DND-41 (cell line): ENCODE results near the gene CPSF6.

Experiments used
- ATAC-seq: fragments of 200-7000 bp; cut with Tn5 transposase; 3 replicates; pipeline ENCODE4 v1.9.1; 2021; ENCODE audit warnings: low read depth; ENCODE audit not compliant: insufficient read depth
- DNase-seq: peaks from one replicate; pipeline ENCODE4 v3.0.0-alpha.2; 2020
- H2AFZ ChIP-seq: 2 replicates; pipeline ENCODE4 v1.6.0; 2012; ENCODE audit warnings: low read depth, low read length
- H3K27ac ChIP-seq: 2 replicates; pipeline ENCODE4 v1.5.1; 2012; ENCODE audit warnings: low read length, inconsistent platforms
- H3K27me3 ChIP-seq: fragments of 200-600 bp; sonication (generic); 2 replicates; pipeline ENCODE4 v1.6.0; 2012; ENCODE audit warnings: low read length, mild to moderate bottlenecking, inconsistent platforms; ENCODE audit not compliant: insufficient read depth, poor library complexity
- H3K36me3 ChIP-seq: 2 replicates; pipeline ENCODE4 v1.5.1; 2012; ENCODE audit warnings: low read length, inconsistent platforms; ENCODE audit not compliant: insufficient read depth
- H3K4me1 ChIP-seq: 2 replicates; pipeline ENCODE4 v1.5.1; 2012; ENCODE audit warnings: mild to moderate bottlenecking, low read length; ENCODE audit not compliant: insufficient read depth
- H3K4me2 ChIP-seq: 2 replicates; pipeline ENCODE4 v1.6.0; 2012; ENCODE audit warnings: mild to moderate bottlenecking, moderate library complexity, low read length, inconsistent platforms; ENCODE audit not compliant: insufficient read depth
- H3K4me3 ChIP-seq, 2 experiments: fragments of 200-600 bp in 1 of 2; shearing (Covaris generic) in 1 of 2; 2 replicates each; pipeline ENCODE4 v1.5.1; 2012 to 2016; ENCODE audit warnings: inconsistent platforms in 2 of 2, low read length in 2 of 2, mild to moderate bottlenecking in 2 of 2, low read depth in 1 of 2, moderate library complexity in 1 of 2
- H3K79me2 ChIP-seq: 2 replicates; pipeline ENCODE4 v1.6.0; 2012; ENCODE audit warnings: low read length, inconsistent platforms; ENCODE audit not compliant: insufficient read depth
- H3K9ac ChIP-seq: 2 replicates; pipeline ENCODE4 v1.6.0; 2012; ENCODE audit warnings: low read depth, mild to moderate bottlenecking, inconsistent platforms, low read length, moderate library complexity
- H3K9me3 ChIP-seq: 2 replicates; pipeline ENCODE4 v1.5.1; 2012; ENCODE audit warnings: low read length, moderate library complexity, mild to moderate bottlenecking, inconsistent platforms; ENCODE audit not compliant: insufficient read depth, severe bottlenecking
- H4K20me1 ChIP-seq: 2 replicates; pipeline ENCODE4 v1.6.0; 2012; ENCODE audit warnings: low read length; ENCODE audit not compliant: insufficient read depth
- EZH2 ChIP-seq: IDR thresholded peaks from 3 replicates; pipeline ENCODE4 v1.6.1; 2012; ENCODE audit warnings: borderline replicate concordance, low read depth, mild to moderate bottlenecking, moderate library complexity, low read length, inconsistent platforms; ENCODE audit not compliant: severe bottlenecking
- TF ChIP-seq, protein P1 (sequence below): IDR thresholded peaks from 2 replicates; pipeline ENCODE4 v1.5.1; 2012; ENCODE audit warnings: borderline replicate concordance, low read length, moderate library complexity, mild to moderate bottlenecking; ENCODE audit not compliant: poor library complexity, severe bottlenecking; ENCODE audit errors: extremely low read depth

CPSF6 gene

DNA sequence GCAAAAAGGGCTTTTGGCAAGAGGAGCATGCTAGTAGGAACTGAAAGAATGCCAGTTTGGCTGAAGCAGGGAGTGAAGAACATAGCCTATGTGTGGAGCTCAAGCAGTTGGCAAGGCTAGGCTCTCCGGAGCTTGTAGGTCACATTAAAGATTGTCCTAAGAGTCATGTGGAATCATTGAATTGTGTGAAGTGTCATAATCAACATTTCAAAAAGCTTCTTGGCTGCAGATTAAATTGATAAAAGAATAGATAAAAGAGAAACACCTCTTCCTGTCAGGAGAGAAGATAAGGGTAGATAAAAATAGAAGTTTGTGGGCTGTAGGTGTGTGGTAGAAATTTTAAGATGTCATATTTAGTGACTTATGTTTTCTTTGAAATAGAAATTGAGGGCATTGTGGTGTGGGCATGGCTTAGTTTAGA is 36.1 kb downstream of the CPSF6 start:
- Histone ChIP-seq H3K27ac (no peak overlapping the region), H3K4me3 (no peak overlapping the region), H2AFZ (no peak overlapping the region), H3K4me2 (no peak overlapping the region), H3K9ac (no peak overlapping the region), H3K4me1 (no peaks in the 10 kb centered on the region), H3K36me3 (peaks cover 8% of the 10 kb centered on the region), H4K20me1 (peaks cover 15% of the 10 kb centered on the region; the same call in 1 of the 2 replicates), H3K9me3 (no peaks in the 10 kb centered on the region), H3K79me2 (no peaks in the 10 kb centered on the region), H3K27me3 (no peaks in the 10 kb centered on the region)
- DNase-seq (no peak), ATAC-seq (peak; percentile 52)
- TF ChIP-seq, protein P1, sequence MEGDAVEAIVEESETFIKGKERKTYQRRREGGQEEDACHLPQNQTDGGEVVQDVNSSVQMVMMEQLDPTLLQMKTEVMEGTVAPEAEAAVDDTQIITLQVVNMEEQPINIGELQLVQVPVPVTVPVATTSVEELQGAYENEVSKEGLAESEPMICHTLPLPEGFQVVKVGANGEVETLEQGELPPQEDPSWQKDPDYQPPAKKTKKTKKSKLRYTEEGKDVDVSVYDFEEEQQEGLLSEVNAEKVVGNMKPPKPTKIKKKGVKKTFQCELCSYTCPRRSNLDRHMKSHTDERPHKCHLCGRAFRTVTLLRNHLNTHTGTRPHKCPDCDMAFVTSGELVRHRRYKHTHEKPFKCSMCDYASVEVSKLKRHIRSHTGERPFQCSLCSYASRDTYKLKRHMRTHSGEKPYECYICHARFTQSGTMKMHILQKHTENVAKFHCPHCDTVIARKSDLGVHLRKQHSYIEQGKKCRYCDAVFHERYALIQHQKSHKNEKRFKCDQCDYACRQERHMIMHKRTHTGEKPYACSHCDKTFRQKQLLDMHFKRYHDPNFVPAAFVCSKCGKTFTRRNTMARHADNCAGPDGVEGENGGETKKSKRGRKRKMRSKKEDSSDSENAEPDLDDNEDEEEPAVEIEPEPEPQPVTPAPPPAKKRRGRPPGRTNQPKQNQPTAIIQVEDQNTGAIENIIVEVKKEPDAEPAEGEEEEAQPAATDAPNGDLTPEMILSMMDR = no peak
- no peak for TF ChIP-seq EZH2

DNA sequence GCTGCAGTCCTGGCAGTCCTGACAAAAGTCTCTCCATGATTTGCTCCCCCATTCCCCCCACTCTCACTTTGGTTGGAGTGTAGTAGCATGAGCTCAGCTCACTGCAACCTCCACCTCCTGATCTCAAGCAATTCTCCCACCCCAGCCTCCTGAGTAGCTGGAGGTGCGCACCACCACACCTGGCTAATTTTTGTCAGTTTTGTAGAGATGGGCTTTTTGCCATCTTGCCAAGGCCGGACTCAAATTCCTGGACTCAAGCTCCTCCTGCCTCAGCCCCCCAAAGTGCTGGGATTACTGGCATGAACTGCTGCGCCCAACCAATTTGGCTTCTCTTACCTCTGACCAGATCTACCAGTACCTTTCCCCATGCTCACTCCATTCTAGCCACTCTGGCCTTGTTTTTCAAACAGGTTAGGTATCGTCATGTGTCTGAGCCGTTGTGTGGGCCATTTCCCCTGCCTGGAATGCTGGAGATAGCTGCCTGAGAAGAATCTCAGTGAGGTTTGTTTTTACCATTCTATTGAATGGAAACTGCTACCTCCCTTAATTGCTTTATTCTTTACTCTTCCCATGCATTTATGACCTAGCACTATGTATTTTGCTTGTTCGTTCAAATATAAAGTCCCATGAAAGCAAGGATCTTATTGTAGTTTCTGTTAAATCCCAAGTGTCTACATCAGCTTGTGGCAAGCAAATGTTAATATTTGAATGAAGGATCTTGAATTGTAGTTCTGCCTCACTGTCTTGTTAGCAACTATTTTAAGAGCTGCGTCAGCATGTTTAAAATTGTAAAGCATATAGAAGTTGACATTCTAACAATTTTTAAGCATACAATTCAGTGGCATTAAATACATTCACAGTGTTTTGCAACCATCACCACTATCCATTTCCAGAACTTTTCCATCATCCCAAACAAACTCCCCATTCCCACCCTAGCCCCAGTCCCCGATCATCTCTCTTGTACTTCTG is 39.7 kb downstream of the CPSF6 start:
- DNase-seq = no peak
- no peak overlapping the region for H2AFZ ChIP-seq
- no peak for TF ChIP-seq EZH2
- TF ChIP-seq, protein P1 = no peak
- H3K36me3 ChIP-seq = no peaks in the 10 kb centered on the region
- H3K9ac ChIP-seq = no peak overlapping the region
- no peaks in the 10 kb centered on the region for H3K27me3 ChIP-seq
- no peaks in the 10 kb centered on the region for H3K4me1 ChIP-seq
- H3K4me2 ChIP-seq = no peak overlapping the region
- no peaks in the 10 kb centered on the region for H3K9me3 ChIP-seq
- no peak overlapping the region for H3K4me3 ChIP-seq
- no peaks in the 10 kb centered on the region for H3K79me2 ChIP-seq
- H4K20me1 ChIP-seq = peaks cover 15% of the 10 kb centered on the region; the same call in 1 of the 2 replicates
- H3K27ac ChIP-seq = no peak overlapping the region
- no peak for ATAC-seq

DNA sequence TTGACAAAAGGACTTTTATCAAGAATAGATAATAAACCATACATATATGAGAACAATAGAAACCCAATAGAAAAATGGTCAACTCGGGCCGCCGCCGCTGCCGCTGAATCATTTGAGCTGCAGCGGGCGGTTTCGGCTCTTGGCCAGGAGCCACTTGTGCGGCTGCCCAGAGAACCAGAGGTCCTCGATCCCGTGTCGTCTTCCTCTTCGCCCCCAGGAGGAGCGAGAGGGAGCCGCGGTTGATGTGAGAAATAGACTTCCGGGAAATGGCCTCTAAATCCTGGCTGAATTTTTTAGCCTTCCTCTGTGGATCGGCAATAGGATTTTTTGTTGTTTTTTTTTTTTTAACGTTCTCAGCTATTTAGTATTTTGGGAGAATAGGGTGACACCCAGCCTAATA is 44.8 kb downstream of the CPSF6 start:
- H4K20me1 ChIP-seq = no peaks in the 10 kb centered on the region
- DNase-seq (no peak), ATAC-seq (no peak)
- no peaks in the 10 kb centered on the region for H3K4me1 ChIP-seq
- H3K9ac ChIP-seq = no peak overlapping the region
- no peaks in the 10 kb centered on the region for H3K36me3 ChIP-seq
- no peak overlapping the region for H2AFZ ChIP-seq
- no peaks in the 10 kb centered on the region for H3K79me2 ChIP-seq
- H3K27ac ChIP-seq = no peak overlapping the region
- TF ChIP-seq EZH2 = no peak
- TF ChIP-seq, protein P1 = no peak
- H3K9me3 ChIP-seq = no peaks in the 10 kb centered on the region
- H3K4me3 ChIP-seq = no peak overlapping the region
- no peak overlapping the region for H3K4me2 ChIP-seq
- H3K27me3 ChIP-seq = no peaks in the 10 kb centered on the region
